Hepatocyte (in vitro differentiated cells): Measurements from ENCODE around the gene RAPGEF6. TPM values are rescaled to one million over a fixed set of nuclear protein-coding genes. Genes with fewer than 3 reads are reported as not detected.
A peak's percentile ranks its signal among the peaks of the same experiment; 100 is the strongest.

Experiments
- DNase-seq: peaks from one replicate; pipeline ENCODE4 v3.0.0-alpha.2; 2016; ENCODE audit warnings: low spot score
- H2AFZ ChIP-seq: fragments of 200-600 bp; sonication (generic); 2 replicates; pipeline ENCODE4 v1.6.0; 2016; ENCODE audit warnings: antibody characterized with exemption, mild to moderate bottlenecking
- H3K27ac ChIP-seq: fragments of 200-600 bp; sonication (generic); 2 replicates; pipeline ENCODE4 v1.5.1; 2016; ENCODE audit warnings: mild to moderate bottlenecking
- H3K27me3 ChIP-seq: fragments of 200-600 bp; sonication (generic); 2 replicates; pipeline ENCODE4 v1.6.1; 2016
- H3K36me3 ChIP-seq: fragments of 200-600 bp; sonication (generic); replicated peaks from 2 replicates; pipeline ENCODE4 v1.5.1; 2016; ENCODE audit warnings: low read depth; ENCODE audit not compliant: insufficient read depth
- H3K4me1 ChIP-seq: fragments of 200-600 bp; sonication (generic); 2 replicates; pipeline ENCODE4 v1.5.1; 2016; ENCODE audit warnings: mild to moderate bottlenecking, moderate library complexity; ENCODE audit not compliant: insufficient read depth
- H3K4me2 ChIP-seq: fragments of 200-600 bp; sonication (generic); 2 replicates; pipeline ENCODE4 v1.6.0; 2016
- H3K4me3 ChIP-seq: fragments of 200-600 bp; sonication (generic); 2 replicates; pipeline ENCODE4 v1.5.1; 2016; ENCODE audit warnings: mild to moderate bottlenecking
- H3K79me2 ChIP-seq: fragments of 200-600 bp; sonication (generic); 2 replicates; pipeline ENCODE4 v1.6.0; 2017; ENCODE audit warnings: mild to moderate bottlenecking
- H3K9me2 ChIP-seq: fragments of 200-600 bp; sonication (generic); replicated peaks from 2 replicates; pipeline ENCODE4 v1.6.0; 2017; ENCODE audit warnings: mild to moderate bottlenecking; ENCODE audit not compliant: insufficient read depth
- H3K9me3 ChIP-seq: fragments of 200-600 bp; sonication (generic); 2 replicates; pipeline ENCODE4 v1.5.1; 2016; ENCODE audit warnings: low read depth, mild to moderate bottlenecking
- H4K20me1 ChIP-seq: fragments of 200-600 bp; sonication (generic); 2 replicates; pipeline ENCODE4 v1.6.0; 2016; ENCODE audit warnings: mild to moderate bottlenecking; ENCODE audit not compliant: insufficient read depth, poor library complexity, severe bottlenecking
- EZH2 ChIP-seq: fragments of 200-600 bp; sonication (generic); IDR thresholded peaks from 2 replicates; pipeline ENCODE4 v1.6.1; 2016; ENCODE audit warnings: antibody characterized with exemption, mild to moderate bottlenecking, borderline replicate concordance
- EZH2phosphoT487 ChIP-seq: fragments of 200-600 bp; sonication (generic); IDR thresholded peaks from one replicate; pipeline ENCODE4 v1.6.1; 2018; ENCODE audit warnings: antibody characterized with exemption, mild to moderate bottlenecking, low read depth, moderate library complexity; ENCODE audit not compliant: unreplicated experiment, severe bottlenecking
- WGBS: methylation state at CpG from one replicate; pipeline ENCODE4 v1.1.6; 2016; ENCODE audit warnings: low lambda C conversion rate; ENCODE audit errors: missing lambda C conversion rate; 5-methylcytosine and 5-hydroxymethylcytosine counted together
- polyA plus RNA-seq: library from polyadenylated mRNA; unstranded; fragments of >200 nt; fragmentation: Nextera tagmentation; extraction: Ambion mirVana; gene quantifications from 2 replicates; pipeline ENCODE4 v1.2.1, GENCODE V29; 2016
- total RNA-seq: library from RNA; depleted of rRNA; stranded (reverse); fragments of >200 nt; gene quantifications from 2 replicates; pipeline ENCODE4 v1.2.3, GENCODE V29; 2014
- TF ChIP-seq, protein P1 (sequence below): fragments of 200-600 bp; sonication (generic); IDR thresholded peaks from 2 replicates; pipeline ENCODE4 v1.5.1; 2016; ENCODE audit warnings: antibody characterized with exemption, mild to moderate bottlenecking; ENCODE audit not compliant: poor library complexity

The RAPGEF6 gene
- total and polyA plus RNA-seq, 2 experiments from 2014 or later: 4.7 to 13.3 TPM

GRCh38 chr5:131396015-131396414 is 239.0 kb downstream of the RAPGEF6 start:
- Histone ChIP-seq H3K27me3 (no peaks in the 10 kb centered on the region), H3K36me3 (no peaks in the 10 kb centered on the region), H3K4me3 (no peak overlapping the region), H3K27ac (no peak overlapping the region), H3K9me3 (no peaks in the 10 kb centered on the region), H2AFZ (no peak overlapping the region), H3K4me1 (no peaks in the 10 kb centered on the region), H3K9me2 (no peaks in the 10 kb centered on the region), H3K79me2 (no peaks in the 10 kb centered on the region), H3K4me2 (no peak overlapping the region), H4K20me1 (no peaks in the 10 kb centered on the region)
- no peak for DNase-seq
- TF ChIP-seq EZH2 (no peak), EZH2phosphoT487 (no peak)
- TF ChIP-seq, protein P1, sequence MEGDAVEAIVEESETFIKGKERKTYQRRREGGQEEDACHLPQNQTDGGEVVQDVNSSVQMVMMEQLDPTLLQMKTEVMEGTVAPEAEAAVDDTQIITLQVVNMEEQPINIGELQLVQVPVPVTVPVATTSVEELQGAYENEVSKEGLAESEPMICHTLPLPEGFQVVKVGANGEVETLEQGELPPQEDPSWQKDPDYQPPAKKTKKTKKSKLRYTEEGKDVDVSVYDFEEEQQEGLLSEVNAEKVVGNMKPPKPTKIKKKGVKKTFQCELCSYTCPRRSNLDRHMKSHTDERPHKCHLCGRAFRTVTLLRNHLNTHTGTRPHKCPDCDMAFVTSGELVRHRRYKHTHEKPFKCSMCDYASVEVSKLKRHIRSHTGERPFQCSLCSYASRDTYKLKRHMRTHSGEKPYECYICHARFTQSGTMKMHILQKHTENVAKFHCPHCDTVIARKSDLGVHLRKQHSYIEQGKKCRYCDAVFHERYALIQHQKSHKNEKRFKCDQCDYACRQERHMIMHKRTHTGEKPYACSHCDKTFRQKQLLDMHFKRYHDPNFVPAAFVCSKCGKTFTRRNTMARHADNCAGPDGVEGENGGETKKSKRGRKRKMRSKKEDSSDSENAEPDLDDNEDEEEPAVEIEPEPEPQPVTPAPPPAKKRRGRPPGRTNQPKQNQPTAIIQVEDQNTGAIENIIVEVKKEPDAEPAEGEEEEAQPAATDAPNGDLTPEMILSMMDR: no peak
- WGBS: 97% methylated on average over 3 of the region's 3 CpGs

- WGBS: 79% methylated on average over 4 of the region's 4 CpGs
- H3K79me2 ChIP-seq: no peaks in the 10 kb centered on the region
- H3K27ac ChIP-seq: peak overlapping the region; percentile 68
- no peak overlapping the region for H3K4me3 ChIP-seq
- no peaks in the 10 kb centered on the region for H3K27me3 ChIP-seq
- H4K20me1 ChIP-seq: no peaks in the 10 kb centered on the region
- H2AFZ ChIP-seq: no peak overlapping the region
- H3K9me3 ChIP-seq: no peaks in the 10 kb centered on the region
- peak; percentile 32 for DNase-seq
- H3K36me3 ChIP-seq: no peaks in the 10 kb centered on the region
- H3K4me2 ChIP-seq: no peak overlapping the region
- H3K9me2 ChIP-seq: no peaks in the 10 kb centered on the region
- TF ChIP-seq EZH2 (no peak), EZH2phosphoT487 (no peak)
- TF ChIP-seq, protein P1: no peak
- no peaks in the 10 kb centered on the region for H3K4me1 ChIP-seq
Observed at GRCh38 chr5:131394128-131394527, 240.9 kb downstream of the RAPGEF6 start.

GRCh38 chr5:131393498-131393968 is 241.5 kb downstream of the RAPGEF6 start:
- Histone ChIP-seq H3K4me1 (no peaks in the 10 kb centered on the region), H4K20me1 (no peaks in the 10 kb centered on the region), H3K36me3 (no peaks in the 10 kb centered on the region), H2AFZ (no peak overlapping the region), H3K9me3 (no peaks in the 10 kb centered on the region), H3K79me2 (no peaks in the 10 kb centered on the region), H3K27me3 (no peaks in the 10 kb centered on the region), H3K27ac (peak overlapping the region; percentile 68), H3K9me2 (no peaks in the 10 kb centered on the region), H3K4me2 (no peak overlapping the region), H3K4me3 (no peak overlapping the region)
- 90% methylated on average over 5 of the region's 5 CpGs for WGBS
- DNase-seq: no peak
- TF ChIP-seq, protein P1: no peak
- no peak for TF ChIP-seq EZH2
- TF ChIP-seq EZH2phosphoT487: no peak
